HCT116 (cell line): ENCODE measurements around the gene DQX1.
A peak's percentile ranks its signal among the peaks of the same experiment; 100 is the strongest.

Source experiments
- EGR1 ChIP-seq: IDR thresholded peaks from 2 replicates; pipeline ENCODE4 v1.6.1; 2012; ENCODE audit warnings: low read depth
- EZH2 ChIP-seq: fragments of 200-600 bp; sonication (generic); IDR thresholded peaks from 2 replicates; pipeline ENCODE4 v1.6.1; 2017; ENCODE audit warnings: antibody characterized with exemption, mixed run types
- POLR2A ChIP-seq: IDR thresholded peaks from 2 replicates; pipeline ENCODE4 v1.7.0; 2011; ENCODE audit warnings: borderline replicate concordance; ENCODE audit not compliant: insufficient read depth, insufficient read length; ENCODE audit errors: extremely low read depth
- POLR2AphosphoS5 ChIP-seq: IDR thresholded peaks from 2 replicates; pipeline ENCODE4 v1.6.1; 2011; ENCODE audit warnings: mild to moderate bottlenecking, low read depth, low read length, moderate library complexity
- SIN3A ChIP-seq: IDR thresholded peaks from 2 replicates; pipeline ENCODE4 v1.6.1; 2012; ENCODE audit warnings: low read depth
- SRF ChIP-seq: IDR thresholded peaks from 2 replicates; pipeline ENCODE4 v1.6.1; 2012; ENCODE audit warnings: low read depth
- TCF7L2 ChIP-seq: IDR thresholded peaks from 2 replicates; pipeline ENCODE4 v1.7.0; 2011; ENCODE audit warnings: borderline replicate concordance, inconsistent platforms; ENCODE audit not compliant: insufficient read depth, insufficient read length; ENCODE audit errors: extremely low read depth
- ZFX ChIP-seq: fragments of 450-650 bp; IDR thresholded peaks from 2 replicates; pipeline ENCODE4 v1.6.1; 2017
- ZNF274 ChIP-seq: fragments of 200-500 bp; sonication (Bioruptor generic); IDR thresholded peaks from 2 replicates; pipeline ENCODE4 v1.6.1; 2014; ENCODE audit warnings: mild to moderate bottlenecking, low read depth, low read length, inconsistent platforms
- TF ChIP-seq, protein P1 (sequence below), 3 experiments: fragments of 200-600 bp in 1 of 3; sonication (generic) in 1 of 3; IDR thresholded peaks in 2 of 3; conservative IDR thresholded peaks in 1 of 3; 2 replicates each; pipeline ENCODE4 v1.5.1; 2012 to 2017; ENCODE audit warnings: low read depth in 2 of 3, low read length in 2 of 3, antibody characterized with exemption in 1 of 3, borderline replicate concordance in 1 of 3, control low read depth in 1 of 3, mild to moderate bottlenecking in 1 of 3, mixed read lengths in 1 of 3, mixed run types in 1 of 3, moderate library complexity in 1 of 3; ENCODE audit not compliant: insufficient read depth in 1 of 3
- TF ChIP-seq, protein P2 (sequence below): IDR thresholded peaks from 2 replicates; pipeline ENCODE4 v1.6.1; 2012
- TF ChIP-seq, protein P3 (sequence below): IDR thresholded peaks from 2 replicates; pipeline ENCODE4 v1.6.1; 2011; ENCODE audit warnings: mild to moderate bottlenecking, low read length, moderate library complexity; ENCODE audit not compliant: insufficient replicate concordance; ENCODE audit errors: extremely low read depth

DNA sequence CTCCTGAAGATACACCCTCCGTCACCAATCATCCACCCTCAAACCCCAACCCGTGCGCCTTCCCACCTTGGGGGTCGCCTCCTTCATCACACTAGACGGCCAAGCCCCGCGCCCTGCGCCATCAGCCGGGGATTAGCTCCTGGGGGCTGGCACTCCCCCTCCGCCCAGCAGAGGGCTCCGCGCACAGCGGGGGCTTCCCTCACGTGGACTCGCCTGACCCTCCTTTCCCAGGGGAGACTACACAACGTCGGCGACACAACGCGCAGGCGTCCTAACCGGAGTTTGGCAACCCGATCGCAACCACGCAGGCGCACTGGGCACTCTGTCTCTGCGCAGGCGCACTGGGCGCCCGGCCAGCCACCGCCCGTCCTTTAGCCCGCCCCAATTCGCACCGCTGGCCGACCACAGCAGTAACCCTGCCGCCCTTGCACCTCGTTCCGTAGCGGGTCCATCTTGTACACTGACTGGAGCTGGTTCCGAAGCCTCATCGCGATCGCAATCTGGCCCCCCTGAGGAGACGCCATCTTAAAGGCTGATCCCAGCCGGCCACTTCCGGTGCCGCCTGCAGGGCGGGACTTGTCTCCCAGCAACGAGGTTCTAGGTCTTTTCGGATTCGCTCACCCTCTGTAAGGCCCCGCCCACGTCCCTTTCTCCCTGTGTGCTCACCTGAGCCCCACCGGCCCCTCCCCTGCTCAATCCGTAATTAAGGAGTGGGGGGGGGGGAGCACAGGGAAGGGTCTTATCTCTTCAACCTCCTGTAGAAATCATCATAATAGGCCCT is 18.7 kb downstream of the DQX1 start, which contains the start of gene PCGF1:
- peak; percentile 46 for TF ChIP-seq POLR2A
- TF ChIP-seq, protein P1, sequence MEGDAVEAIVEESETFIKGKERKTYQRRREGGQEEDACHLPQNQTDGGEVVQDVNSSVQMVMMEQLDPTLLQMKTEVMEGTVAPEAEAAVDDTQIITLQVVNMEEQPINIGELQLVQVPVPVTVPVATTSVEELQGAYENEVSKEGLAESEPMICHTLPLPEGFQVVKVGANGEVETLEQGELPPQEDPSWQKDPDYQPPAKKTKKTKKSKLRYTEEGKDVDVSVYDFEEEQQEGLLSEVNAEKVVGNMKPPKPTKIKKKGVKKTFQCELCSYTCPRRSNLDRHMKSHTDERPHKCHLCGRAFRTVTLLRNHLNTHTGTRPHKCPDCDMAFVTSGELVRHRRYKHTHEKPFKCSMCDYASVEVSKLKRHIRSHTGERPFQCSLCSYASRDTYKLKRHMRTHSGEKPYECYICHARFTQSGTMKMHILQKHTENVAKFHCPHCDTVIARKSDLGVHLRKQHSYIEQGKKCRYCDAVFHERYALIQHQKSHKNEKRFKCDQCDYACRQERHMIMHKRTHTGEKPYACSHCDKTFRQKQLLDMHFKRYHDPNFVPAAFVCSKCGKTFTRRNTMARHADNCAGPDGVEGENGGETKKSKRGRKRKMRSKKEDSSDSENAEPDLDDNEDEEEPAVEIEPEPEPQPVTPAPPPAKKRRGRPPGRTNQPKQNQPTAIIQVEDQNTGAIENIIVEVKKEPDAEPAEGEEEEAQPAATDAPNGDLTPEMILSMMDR (IDR thresholded peaks at IDR 0.05 in 2 of 3, conservative IDR thresholded peaks at IDR 0.05 in 1 of 3; ENCODE audit: borderline replicate concordance in 1 of 3, insufficient read depth in 1 of 3, low read depth in 2 of 3, low read length in 2 of 3): peak in 2 of 3 experiments; percentile 25 to 32; a peak in 1 of 6 replicates
- TF ChIP-seq SRF: no peak
- TF ChIP-seq POLR2AphosphoS5: peak; percentile 57
- no peak for TF ChIP-seq ZFX
- no peak for TF ChIP-seq EZH2
- TF ChIP-seq, protein P2, sequence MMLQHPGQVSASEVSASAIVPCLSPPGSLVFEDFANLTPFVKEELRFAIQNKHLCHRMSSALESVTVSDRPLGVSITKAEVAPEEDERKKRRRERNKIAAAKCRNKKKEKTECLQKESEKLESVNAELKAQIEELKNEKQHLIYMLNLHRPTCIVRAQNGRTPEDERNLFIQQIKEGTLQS: no peak
- TF ChIP-seq, protein P3, sequence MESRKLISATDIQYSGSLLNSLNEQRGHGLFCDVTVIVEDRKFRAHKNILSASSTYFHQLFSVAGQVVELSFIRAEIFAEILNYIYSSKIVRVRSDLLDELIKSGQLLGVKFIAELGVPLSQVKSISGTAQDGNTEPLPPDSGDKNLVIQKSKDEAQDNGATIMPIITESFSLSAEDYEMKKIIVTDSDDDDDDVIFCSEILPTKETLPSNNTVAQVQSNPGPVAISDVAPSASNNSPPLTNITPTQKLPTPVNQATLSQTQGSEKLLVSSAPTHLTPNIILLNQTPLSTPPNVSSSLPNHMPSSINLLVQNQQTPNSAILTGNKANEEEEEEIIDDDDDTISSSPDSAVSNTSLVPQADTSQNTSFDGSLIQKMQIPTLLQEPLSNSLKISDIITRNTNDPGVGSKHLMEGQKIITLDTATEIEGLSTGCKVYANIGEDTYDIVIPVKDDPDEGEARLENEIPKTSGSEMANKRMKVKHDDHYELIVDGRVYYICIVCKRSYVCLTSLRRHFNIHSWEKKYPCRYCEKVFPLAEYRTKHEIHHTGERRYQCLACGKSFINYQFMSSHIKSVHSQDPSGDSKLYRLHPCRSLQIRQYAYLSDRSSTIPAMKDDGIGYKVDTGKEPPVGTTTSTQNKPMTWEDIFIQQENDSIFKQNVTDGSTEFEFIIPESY: no peak
- no peak for TF ChIP-seq ZNF274
- no peak for TF ChIP-seq EGR1
- peak; percentile 7 for TF ChIP-seq TCF7L2
- no peak for TF ChIP-seq SIN3A
